RWPE1 (cell line): ENCODE results near the gene KLHDC7B.
"Not testable (repeated sequence)": the region's sequence is repeated elsewhere in the genome, so short reads cannot be mapped to it uniquely, and the experiment has no call there.

Experiments
- CTCF ChIA-PET: fragments of 350-600 bp; sonication (Branson Sonifier 250); formaldehyde crosslinking; extraction: SDS; loops from one replicate; lab custom pipeline; 2021; lab: Yijun Ruan, JAX
- POLR2A ChIA-PET: fragments of 400-600 bp; formaldehyde crosslinking; extraction: SDS; loops from one replicate; lab custom pipeline; 2020; ENCODE audit warnings: antibody characterized with exemption; ENCODE audit not compliant: low non-redundant PET; lab: Yijun Ruan, JAX
- DNase-seq: peaks from one replicate; pipeline ENCODE4 v3.0.0; 2012; ENCODE audit warnings: low spot score
- H3K27ac ChIP-seq: fragments of 450-650 bp; 2 replicates; pipeline ENCODE4 v1.5.1; 2017
- CTCF ChIP-seq: fragments of 450-650 bp; conservative IDR thresholded peaks from 2 replicates; pipeline ENCODE4 v1.5.1; 2017; ENCODE audit warnings: low read depth, mild to moderate bottlenecking

KLHDC7B gene

DNA sequence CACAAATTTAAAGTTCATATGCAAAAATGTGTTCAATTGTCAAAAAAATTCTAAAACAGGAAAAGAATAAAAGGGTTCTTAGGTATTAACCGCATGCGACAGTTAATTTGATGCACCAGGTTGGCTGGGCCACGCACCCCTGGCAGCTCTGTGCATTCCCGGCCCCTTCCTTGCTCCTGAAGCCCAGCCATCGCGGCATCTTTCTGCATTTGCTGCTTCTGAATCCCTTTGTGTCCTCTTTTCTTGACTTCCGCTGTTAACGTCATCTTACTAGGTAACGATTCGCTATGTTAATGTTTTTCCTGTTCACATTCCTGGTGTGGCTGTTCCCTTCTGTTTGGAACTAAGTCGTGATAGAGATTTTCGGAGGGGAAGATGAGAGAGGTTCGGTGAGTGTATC, 7.9 kb upstream of the KLHDC7B start:
- H3K27ac ChIP-seq = peak overlapping the region; percentile 96
- ChIA-PET POLR2A (interaction anchor here (0.5 kb wide), 1 partner anchor 10 kb away, joined by 4 read pairs; no protein-coding TSS in a partner anchor), CTCF (no interaction called here)
- no peak for TF ChIP-seq CTCF
- DNase-seq = no peak

GRCh38 chr22:50540381-50540780, 5.3 kb upstream of the KLHDC7B start:
- CTCF ChIA-PET = interaction anchor here (0.8 to 2.4 kb wide), 2 partner anchors 11 to 23 kb away, joined by 4 to 10 read pairs; partner anchors contain the start of gene TYMP
- no peak for DNase-seq
- POLR2A ChIA-PET = interaction anchor here (0.7 to 1.6 kb wide), 2 partner anchors 23 to 25 kb away, joined by 3 to 5 read pairs; no protein-coding TSS in a partner anchor
- peak overlapping the region; percentile 96 for H3K27ac ChIP-seq
- TF ChIP-seq CTCF = no peak

DNA sequence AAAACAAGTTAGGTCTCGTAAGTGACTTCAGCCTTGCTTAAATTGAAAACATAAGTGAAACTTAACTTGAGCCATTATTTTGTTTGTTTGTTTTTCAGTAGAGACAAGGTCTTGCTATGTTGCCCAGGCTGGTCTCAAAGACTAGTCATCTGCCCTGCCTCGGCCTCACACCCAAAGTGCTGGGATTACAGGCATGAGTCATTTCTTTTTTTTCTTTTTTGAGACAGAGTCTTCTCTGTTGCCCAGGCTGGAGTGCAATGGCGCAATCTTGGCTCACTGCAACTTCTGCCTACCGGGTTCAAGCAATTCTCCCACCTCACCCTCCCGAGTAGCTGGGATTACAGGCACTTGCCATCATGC, 4.1 kb upstream of the KLHDC7B start:
- DNase-seq, CTCF ChIA-PET: not testable (repeated sequence)

GRCh38 chr22:50542416-50542927, 3.2 kb upstream of the KLHDC7B start:
- peak overlapping the region; percentile 85 for H3K27ac ChIP-seq
- no peak for TF ChIP-seq CTCF
- POLR2A ChIA-PET = no interaction called here
- DNase-seq = no peak
- CTCF ChIA-PET = interaction anchor here (0.7 kb wide), 1 partner anchor 21 kb away, joined by 3 read pairs; no protein-coding TSS in a partner anchor

More for the DNA sequence above, 4.1 kb upstream of the KLHDC7B start:
- H3K27ac ChIP-seq = peak overlapping the region; percentile 85
- POLR2A ChIA-PET = not testable (repeated sequence)

DNA sequence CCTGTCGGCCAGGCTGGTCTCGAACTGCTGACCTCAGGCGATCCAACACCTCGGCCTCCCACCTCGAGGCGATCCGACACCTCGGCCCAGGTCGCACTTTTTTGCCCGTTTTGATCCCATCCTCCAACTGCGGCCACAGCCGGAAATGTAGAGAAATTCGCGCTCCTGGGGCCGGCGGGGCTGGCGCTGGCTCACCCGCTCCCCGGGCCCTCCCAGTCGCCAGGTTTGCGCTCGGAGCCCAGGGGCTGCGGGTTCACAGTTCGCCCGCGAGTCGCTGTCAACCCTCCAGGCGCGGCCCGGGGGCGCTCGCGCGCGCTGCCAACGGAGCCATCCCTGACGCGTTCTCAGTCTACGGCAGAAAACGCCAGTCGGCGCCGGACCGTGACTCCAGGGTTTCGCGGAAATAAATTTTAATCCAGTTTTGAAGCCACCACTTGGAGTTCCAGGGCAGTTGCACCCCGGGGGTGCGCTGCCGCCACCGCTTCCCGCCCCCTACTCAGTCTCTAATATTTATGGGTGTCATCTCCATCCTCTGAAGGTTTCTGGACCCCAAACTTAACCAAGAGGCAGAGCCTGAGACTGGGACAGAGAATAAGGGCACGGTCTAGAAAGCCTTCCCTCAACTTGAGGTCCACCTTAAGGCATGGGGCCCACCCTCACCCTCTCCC, 1.5 kb upstream of the KLHDC7B start:
- peak overlapping the region; percentile 67 for H3K27ac ChIP-seq
- peak; percentile 50 for TF ChIP-seq CTCF
- POLR2A ChIA-PET = no interaction called here
- CTCF ChIA-PET = interaction anchor here (1.0 kb wide), 1 partner anchor 18 kb away, joined by 3 read pairs; the partner anchor contains the start of gene SCO2
- no peak for DNase-seq

- no peak for TF ChIP-seq CTCF
- ChIA-PET CTCF (interaction anchor here (1.0 kb wide), 1 partner anchor 19 kb away, joined by 3 read pairs; the partner anchor contains the start of gene SCO2), POLR2A (no interaction called here)
- DNase-seq = no peak
- H3K27ac ChIP-seq = peak overlapping the region; percentile 67
Measured at GRCh38 chr22:50544746-50545253, 899 bp upstream of the KLHDC7B start.
